SJSA1 (cell line): Measurements from ENCODE around the gene ASB16. TPM values are rescaled to one million over a fixed set of nuclear protein-coding genes. Genes with fewer than 3 reads are reported as not detected.

Experiments
- DNase-seq, 2 experiments: peaks; one replicate each; pipeline ENCODE4 v3.0.0-alpha.2; 2015 to 2020; ENCODE audit warnings: low spot score in 2 of 2, low read depth in 1 of 2
- H3K27ac ChIP-seq: fragments of 250-450 bp; sonication (Bioruptor Pico); 2 replicates; pipeline ENCODE4 v1.5.1; 2020; ENCODE audit warnings: mild to moderate bottlenecking, moderate library complexity
- H3K27me3 ChIP-seq: fragments of 250-450 bp; sonication (Bioruptor Pico); replicated peaks from 2 replicates; pipeline ENCODE4 v1.5.1; 2020; ENCODE audit warnings: mild to moderate bottlenecking, moderate library complexity
- H3K36me3 ChIP-seq: fragments of 250-450 bp; sonication (Bioruptor Pico); 2 replicates; pipeline ENCODE4 v1.5.1; 2020; ENCODE audit warnings: mild to moderate bottlenecking
- H3K4me1 ChIP-seq: fragments of 250-450 bp; sonication (Bioruptor Pico); replicated peaks from 2 replicates; pipeline ENCODE4 v1.6.1; 2021; ENCODE audit warnings: mild to moderate bottlenecking
- H3K4me3 ChIP-seq: fragments of 250-450 bp; sonication (Bioruptor Pico); 2 replicates; pipeline ENCODE4 v1.5.1; 2020; ENCODE audit warnings: mild to moderate bottlenecking
- H3K9me3 ChIP-seq: fragments of 250-450 bp; sonication (Bioruptor Pico); replicated peaks from 2 replicates; pipeline ENCODE4 v1.5.1; 2020; ENCODE audit warnings: mild to moderate bottlenecking
- total RNA-seq: library from RNA; depleted of rRNA; stranded (reverse); fragments of >200 nt; shearing (Covaris generic); gene quantifications from 2 replicates; pipeline ENCODE4 v1.2.3, GENCODE V29; 2014; rRNA removed

The ASB16 gene
- total RNA-seq, 1 experiment from 2014 or later, result not detected

- Histone ChIP-seq H3K4me3 (peak overlapping the region; percentile 100), H3K36me3 (peaks cover 20% of the 10 kb centered on the region), H3K27ac (peak overlapping the region; percentile 11; the same call in 1 of the 2 replicates), H3K9me3 (peaks cover 5% of the 10 kb centered on the region), H3K27me3 (no peaks in the 10 kb centered on the region), H3K4me1 (peaks cover 24% of the 10 kb centered on the region)
- DNase-seq, result peak; percentile 85
Measured at GRCh38 chr17:44222112-44222869, 51.8 kb downstream of the ASB16 start.

- no peak overlapping the region for H3K27ac ChIP-seq
Measured at GRCh38 chr17:44223541-44224071, 53.1 kb downstream of the ASB16 start.

More at GRCh38 chr17:44223541-44224071, 53.1 kb downstream of the ASB16 start:
- H3K4me1 ChIP-seq, result peaks cover 15% of the 10 kb centered on the region
- peaks cover 5% of the 10 kb centered on the region for H3K9me3 ChIP-seq
- no peaks in the 10 kb centered on the region for H3K27me3 ChIP-seq
- no peak overlapping the region for H3K4me3 ChIP-seq
- peaks cover 11% of the 10 kb centered on the region for H3K36me3 ChIP-seq
- DNase-seq, result no peak

Other genes starting within 250 kb of the ASB16 start
- gene PPY, start 228.2 kb upstream of the ASB16 start, total RNA-seq, result not detected in 2 replicates
- not detected in 2 replicates for gene PYY, start 216.8 kb upstream of the ASB16 start, total RNA-seq
- gene NAGS, start 166.1 kb upstream of the ASB16 start, total RNA-seq, result 2.8 and 3.3 TPM in 2 replicates
- 77.4 and 78.7 TPM in 2 replicates for gene TMEM101, start 155.7 kb upstream of the ASB16 start, total RNA-seq
- gene LSM12, start 104.0 kb upstream of the ASB16 start, total RNA-seq, result 44.0 and 69.7 TPM in 2 replicates
- gene G6PC3, start 100.0 kb upstream of the ASB16 start, total RNA-seq, result 24.4 and 36.2 TPM in 2 replicates
- 143 and 298 TPM in 2 replicates for gene HDAC5, start 47.1 kb upstream of the ASB16 start, total RNA-seq
- 10.1 and 10.2 TPM in 2 replicates for gene HROB, start 28.8 kb upstream of the ASB16 start, total RNA-seq
- gene TMUB2, start 16.3 kb downstream of the ASB16 start, total RNA-seq, result 22.6 and 42.6 TPM in 2 replicates
- gene ATXN7L3, start 29.2 kb downstream of the ASB16 start, total RNA-seq, result 62.6 and 67.4 TPM in 2 replicates
- 63.6 and 80.0 TPM in 2 replicates for gene UBTF, start 49.0 kb downstream of the ASB16 start, total RNA-seq
- not detected in 2 replicates for gene SLC4A1, start 97.4 kb downstream of the ASB16 start, total RNA-seq
- not detected in 2 replicates for gene RUNDC3A, start 137.9 kb downstream of the ASB16 start, total RNA-seq
- gene SLC25A39, start 154.1 kb downstream of the ASB16 start, total RNA-seq, result 129 and 159 TPM in 2 replicates
- 190 and 246 TPM in 2 replicates for gene GRN, start 174.6 kb downstream of the ASB16 start, total RNA-seq
- 6.9 and 8.6 TPM in 2 replicates for gene FAM171A2, start 193.1 kb downstream of the ASB16 start, total RNA-seq
- 0.29 TPM in 1 of 2 replicates, not detected in the other for gene ITGA2B, start 218.9 kb downstream of the ASB16 start, total RNA-seq